Prostate gland (tissue), 2 donors: ENCODE data around the gene SMARCA2.

Source experiments
- CTCF ChIP-seq, 4 experiments: fragments of 200-600 bp in 2 of 4; fragments of 450-650 bp in 2 of 4; sonication (generic) in 2 of 4; IDR thresholded peaks; 1 replicate in 3 of 4; 2 replicates in 1 of 4; pipeline ENCODE4 v1.5.1; 2016 to 2019; ENCODE audit warnings: antibody characterized with exemption in 4 of 4, mild to moderate bottlenecking in 2 of 4, moderate library complexity in 2 of 4
- POLR2A ChIP-seq: fragments of 450-650 bp; IDR thresholded peaks from one replicate; pipeline ENCODE4 v1.6.1; 2016; ENCODE audit warnings: antibody characterized with exemption, mild to moderate bottlenecking

- TF ChIP-seq CTCF (IDR thresholded peaks at IDR 0.05) (no peak), POLR2A (no peak)
Measured at GRCh38 chr9:2231829-2232228, 216.7 kb downstream of the SMARCA2 start.
